Upper lobe of right lung (tissue), 1 donor: ENCODE measurements around the gene CCDC185. TPM values are rescaled to one million over a fixed set of nuclear protein-coding genes. Genes with fewer than 3 reads are reported as not detected.

Experiments used
- ATAC-seq: fragments of 200-7000 bp; cut with Tn5 transposase; one replicate; pipeline ENCODE4 v1.9.1; 2020; ENCODE audit warnings: mild to moderate bottlenecking, moderate library complexity
- DNase-seq: peaks from one replicate; pipeline ENCODE4 v3.0.0-alpha.2; 2020
- H3K27ac ChIP-seq: fragments of 200-600 bp; one replicate; pipeline ENCODE4 v1.8.0; 2022
- H3K27me3 ChIP-seq: fragments of 200-600 bp; one replicate; pipeline ENCODE4 v1.8.0; 2022; ENCODE audit warnings: mild to moderate bottlenecking
- H3K36me3 ChIP-seq: fragments of 200-600 bp; one replicate; pipeline ENCODE4 v1.8.0; 2022
- H3K4me1 ChIP-seq: fragments of 200-600 bp; one replicate; pipeline ENCODE4 v1.8.0; 2022
- H3K4me3 ChIP-seq: fragments of 200-600 bp; one replicate; pipeline ENCODE4 v1.8.0; 2022; ENCODE audit warnings: mild to moderate bottlenecking
- H3K9me3 ChIP-seq: fragments of 200-600 bp; one replicate; pipeline ENCODE4 v1.8.0; 2022
- CTCF ChIP-seq: fragments of 200-600 bp; IDR thresholded peaks from one replicate; pipeline ENCODE4 v1.8.0; 2022; ENCODE audit warnings: antibody characterized with exemption
- intact Hi-C: fragments of 100-400 bp; cut with DNase I; formaldehyde crosslinking; loops from one replicate; pipeline ENCODE4 v1.11.0; 2022
- total RNA-seq: library from RNA; stranded (reverse); fragmentation: NEBNext Ultra II Directional; extraction: Animal tissue kit (Norgen Biotek cat#: 25700); gene quantifications from one replicate; pipeline ENCODE4 v1.2.1, GENCODE V29; 2021
- donor health status: DM: no; HTN: yes; CAD: no; lungs with severe emphysema.

Gene CCDC185
- total RNA-seq, 1 donor from 2014 or later = not detected

- Histone ChIP-seq H3K27me3 (no peaks in the 10 kb centered on the region), H3K36me3 (no peaks in the 10 kb centered on the region), H3K4me1 (no peaks in the 10 kb centered on the region), H3K9me3 (no peaks in the 10 kb centered on the region), H3K27ac (no peak overlapping the region), H3K4me3 (no peak overlapping the region)
- intact Hi-C loops = no loop called here
- ATAC-seq = no peak
- TF ChIP-seq CTCF = no peak
- DNase-seq = no peak
Measured at GRCh38 chr1:223411309-223411708, 18.1 kb downstream of the CCDC185 start.

GRCh38 chr1:223411710-223412109 is 18.5 kb downstream of the CCDC185 start:
- intact Hi-C loops = no loop called here
- TF ChIP-seq CTCF = no peak
- H3K9me3 ChIP-seq = no peaks in the 10 kb centered on the region

GRCh38 chr1:223413216-223413615 is 20.0 kb downstream of the CCDC185 start:
- H3K4me3 ChIP-seq = no peak overlapping the region
- intact Hi-C loops = no loop called here
- ATAC-seq = no peak

More at GRCh38 chr1:223411710-223412109, 18.5 kb downstream of the CCDC185 start:
- H3K27me3 ChIP-seq = no peaks in the 10 kb centered on the region
- H3K4me3 ChIP-seq = no peak overlapping the region
- H3K36me3 ChIP-seq = no peaks in the 10 kb centered on the region
- ATAC-seq (no peak), DNase-seq (no peak)
- no peaks in the 10 kb centered on the region for H3K4me1 ChIP-seq
- H3K27ac ChIP-seq = no peak overlapping the region

GRCh38 chr1:223417444-223417843 is 24.2 kb downstream of the CCDC185 start:
- intact Hi-C loops = no loop called here
- no peak for ATAC-seq
- TF ChIP-seq CTCF = no peak
- Histone ChIP-seq H3K4me3 (no peak overlapping the region), H3K27ac (no peak overlapping the region), H3K27me3 (no peaks in the 10 kb centered on the region), H3K4me1 (no peaks in the 10 kb centered on the region), H3K36me3 (no peaks in the 10 kb centered on the region), H3K9me3 (no peaks in the 10 kb centered on the region)
- no peak for DNase-seq

More at GRCh38 chr1:223413216-223413615, 20.0 kb downstream of the CCDC185 start:
- Histone ChIP-seq H3K4me1 (no peaks in the 10 kb centered on the region), H3K27ac (no peak overlapping the region), H3K27me3 (no peaks in the 10 kb centered on the region), H3K9me3 (no peaks in the 10 kb centered on the region), H3K36me3 (no peaks in the 10 kb centered on the region)
- TF ChIP-seq CTCF = no peak
- DNase-seq = no peak

- DNase-seq (no peak), ATAC-seq (peak; percentile 29)
- Histone ChIP-seq H3K36me3 (no peaks in the 10 kb centered on the region), H3K4me1 (no peaks in the 10 kb centered on the region), H3K27ac (no peak overlapping the region), H3K9me3 (no peaks in the 10 kb centered on the region), H3K4me3 (no peak overlapping the region), H3K27me3 (no peaks in the 10 kb centered on the region)
- intact Hi-C loops = no loop called here
- no peak for TF ChIP-seq CTCF
Measured at GRCh38 chr1:223417903-223418663, 24.9 kb downstream of the CCDC185 start.

- DNase-seq (no peak), ATAC-seq (no peak)
- Histone ChIP-seq H3K4me1 (no peaks in the 10 kb centered on the region), H3K27me3 (no peaks in the 10 kb centered on the region), H3K9me3 (no peaks in the 10 kb centered on the region), H3K4me3 (no peak overlapping the region), H3K36me3 (no peaks in the 10 kb centered on the region), H3K27ac (no peak overlapping the region)
- intact Hi-C loops = no loop called here
- no peak for TF ChIP-seq CTCF
Measured at GRCh38 chr1:223419115-223419514, 25.9 kb downstream of the CCDC185 start.
